Mesenchymal stem cell (in vitro differentiated cells and primary cell): Measurements from ENCODE around the gene ITPR3.
A peak's percentile ranks its signal among the peaks of the same experiment; 100 is the strongest.

Experiments used
- DNase-seq: peaks from one replicate; pipeline ENCODE4 v3.0.0-alpha.2; 2013
- H2AFZ ChIP-seq: one replicate; pipeline ENCODE4 v1.6.1; 2013; ENCODE audit warnings: low read depth, mild to moderate bottlenecking, control low read depth, inconsistent platforms, low read length, moderate library complexity
- H2AK5ac ChIP-seq: 2 replicates; pipeline ENCODE4 v1.6.1; 2013; ENCODE audit warnings: low read length, moderate library complexity, mild to moderate bottlenecking, inconsistent platforms; ENCODE audit not compliant: severe bottlenecking
- H2BK120ac ChIP-seq: one replicate; pipeline ENCODE4 v1.6.1; 2013; ENCODE audit warnings: low read depth, mild to moderate bottlenecking, inconsistent platforms, low read length, moderate library complexity
- H2BK12ac ChIP-seq, 2 experiments: one replicate each; pipeline ENCODE4 v1.6.1; 2013; ENCODE audit warnings: inconsistent platforms in 2 of 2, low read length in 2 of 2, mild to moderate bottlenecking in 2 of 2, moderate library complexity in 2 of 2, control low read depth in 1 of 2
- H2BK15ac ChIP-seq: one replicate; pipeline ENCODE4 v1.6.1; 2013; ENCODE audit warnings: mild to moderate bottlenecking, low read depth, inconsistent platforms; ENCODE audit not compliant: poor library complexity, severe bottlenecking
- H2BK5ac ChIP-seq: 2 replicates; pipeline ENCODE4 v1.6.1; 2013; ENCODE audit warnings: low read depth, mild to moderate bottlenecking, low read length, control low read depth, inconsistent platforms; ENCODE audit not compliant: poor library complexity, severe bottlenecking
- H3K14ac ChIP-seq, 2 experiments: one replicate each; pipeline ENCODE4 v1.6.1; 2013; ENCODE audit warnings: inconsistent platforms in 2 of 2, low read length in 2 of 2, control low read depth in 1 of 2, mild to moderate bottlenecking in 1 of 2, moderate library complexity in 1 of 2
- H3K18ac ChIP-seq, 2 experiments: one replicate each; pipeline ENCODE4 v1.6.1; 2013; ENCODE audit warnings: inconsistent platforms in 2 of 2, low read length in 2 of 2, control low read depth in 1 of 2, low read depth in 1 of 2, mild to moderate bottlenecking in 1 of 2
- H3K23ac ChIP-seq, 2 experiments: one replicate each; pipeline ENCODE4 v1.6.1; 2013; ENCODE audit warnings: inconsistent platforms in 2 of 2, low read length in 2 of 2, mild to moderate bottlenecking in 2 of 2, moderate library complexity in 2 of 2, control low read depth in 1 of 2
- H3K27ac ChIP-seq: 2 replicates; pipeline ENCODE4 v1.5.1; 2013; ENCODE audit warnings: mild to moderate bottlenecking, moderate library complexity, low read length, control low read depth, inconsistent platforms; ENCODE audit not compliant: poor library complexity, severe bottlenecking
- H3K27me3 ChIP-seq, 2 experiments: 2 replicates each; pipeline versions ENCODE4 v1.6.1 to v1.7.0; 2013; ENCODE audit warnings: low read length in 2 of 2, mild to moderate bottlenecking in 2 of 2, moderate library complexity in 2 of 2, control low read depth in 1 of 2, inconsistent platforms in 1 of 2; ENCODE audit not compliant: control insufficient read depth in 1 of 2, insufficient read depth in 1 of 2
- H3K36me3 ChIP-seq, 2 experiments: 2 replicates each; pipeline versions ENCODE4 v1.6.1 to v1.7.0; 2013; ENCODE audit warnings: low read length in 2 of 2, control low read depth in 1 of 2, inconsistent platforms in 1 of 2, low read depth in 1 of 2, mild to moderate bottlenecking in 1 of 2; ENCODE audit not compliant: insufficient read depth in 2 of 2, control insufficient read depth in 1 of 2
- H3K4ac ChIP-seq, 2 experiments: one replicate each; pipeline ENCODE4 v1.6.1; 2013; ENCODE audit warnings: inconsistent platforms in 2 of 2, low read length in 2 of 2, mild to moderate bottlenecking in 2 of 2, moderate library complexity in 2 of 2, control low read depth in 1 of 2, low read depth in 1 of 2
- H3K4me1 ChIP-seq: 2 replicates; pipeline ENCODE4 v1.6.1; 2013; ENCODE audit warnings: low read depth, low read length, control low read depth; ENCODE audit not compliant: control insufficient read depth, insufficient read depth
- H3K4me2 ChIP-seq: 2 replicates; pipeline ENCODE4 v1.6.1; 2013; ENCODE audit warnings: low read length, mild to moderate bottlenecking, inconsistent platforms; ENCODE audit not compliant: poor library complexity, severe bottlenecking
- H3K4me3 ChIP-seq, 2 experiments: 2 replicates each; pipeline versions ENCODE4 v1.5.1 to v1.7.0; 2013; ENCODE audit warnings: low read length in 2 of 2, mild to moderate bottlenecking in 2 of 2, control low read depth in 1 of 2, low read depth in 1 of 2; ENCODE audit not compliant: insufficient read depth in 1 of 2
- H3K79me1 ChIP-seq: replicated peaks from 2 replicates; pipeline ENCODE4 v1.6.1; 2013; ENCODE audit warnings: mild to moderate bottlenecking, control low read depth, low read length, inconsistent platforms; ENCODE audit not compliant: poor library complexity, severe bottlenecking
- H3K9ac ChIP-seq: 2 replicates; pipeline ENCODE4 v1.7.0; 2013; ENCODE audit warnings: mild to moderate bottlenecking, low read length, moderate library complexity
- H3K9me3 ChIP-seq: 2 replicates; pipeline ENCODE4 v1.7.0; 2013; ENCODE audit warnings: mild to moderate bottlenecking, low read length; ENCODE audit not compliant: control insufficient read depth
- H4K8ac ChIP-seq: one replicate; pipeline ENCODE4 v1.6.1; 2013; ENCODE audit warnings: inconsistent platforms, mild to moderate bottlenecking, low read length, moderate library complexity
- H4K91ac ChIP-seq: one replicate; pipeline ENCODE4 v1.6.1; 2013; ENCODE audit warnings: mild to moderate bottlenecking, low read length, inconsistent platforms
- WGBS: methylation state at CpG from one replicate; pipeline ENCODE4 v1.1.7; 2013; ENCODE audit warnings: mixed read lengths; 5-methylcytosine and 5-hydroxymethylcytosine counted together

The ITPR3 gene

DNA sequence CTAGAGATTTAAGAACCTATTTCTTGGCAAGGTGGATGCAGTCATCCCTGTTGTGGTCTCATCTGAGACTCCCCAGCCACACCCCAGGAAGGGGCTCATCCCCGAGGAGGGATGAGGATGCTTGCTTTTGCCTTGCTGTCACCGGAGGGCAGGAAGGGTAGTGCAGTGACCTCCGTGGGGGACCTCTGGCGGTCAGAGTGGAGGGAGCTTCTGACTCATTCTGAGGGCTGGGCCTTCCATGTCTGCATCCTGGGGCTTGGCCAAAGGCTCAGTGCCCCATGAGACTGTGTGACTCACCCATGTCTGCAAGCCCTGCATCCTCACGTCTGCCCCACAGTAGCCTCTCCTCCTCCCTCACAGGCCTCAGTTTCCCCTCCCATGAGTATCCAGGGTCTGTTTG lies 51.7 kb downstream of the ITPR3 start:
- Histone ChIP-seq H3K27me3 (no peaks in the 10 kb centered on the region), H3K9ac (no peak overlapping the region), H4K91ac (no peak overlapping the region), H3K9me3 (no peaks in the 10 kb centered on the region), H2BK15ac (no peak overlapping the region), H2AK5ac (peak overlapping the region; percentile 67), H3K4ac (no peak overlapping the region), H4K8ac (peak overlapping the region; percentile 58), H2AFZ (no peak overlapping the region), H3K14ac (peak overlapping the region in 1 of 2 experiments; percentile 38), H3K23ac (no peak overlapping the region), H3K4me3 (no peak overlapping the region), H3K18ac (peak overlapping the region in 1 of 2 experiments; percentile 54), H3K36me3 (peaks cover 79 to 91% of the 10 kb centered on the region in 2 experiments), H3K4me1 (peaks cover 21% of the 10 kb centered on the region), H3K27ac (no peak overlapping the region), H2BK5ac (no peak overlapping the region), H2BK120ac (no peak overlapping the region), H3K4me2 (no peak overlapping the region), H3K79me1 (peaks cover 2% of the 10 kb centered on the region), H2BK12ac (no peak overlapping the region)
- peak; percentile 92 for DNase-seq
- WGBS = 8% methylated on average over 4 of the region's 5 CpGs

DNA sequence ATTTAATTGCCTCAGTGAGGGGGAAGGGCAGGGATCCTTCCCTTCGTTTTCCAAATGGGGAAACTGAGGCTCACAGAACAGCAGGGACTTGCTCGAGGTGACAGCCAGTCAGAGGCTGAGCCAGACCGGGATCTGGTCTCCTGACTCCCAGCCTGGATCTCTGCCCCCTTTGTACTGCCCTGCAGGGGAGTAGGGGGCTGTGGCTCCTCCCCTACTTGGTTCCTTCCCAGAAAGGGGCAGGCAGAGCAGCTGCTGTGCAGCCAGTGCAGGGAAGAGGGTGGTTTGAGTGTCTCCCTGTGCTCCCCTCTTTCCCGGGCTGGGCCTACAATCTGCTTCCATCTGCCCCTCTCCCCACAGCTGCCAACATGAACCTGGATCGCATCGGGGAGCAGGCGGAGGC lies 52.7 kb downstream of the ITPR3 start:
- Histone ChIP-seq H3K14ac (no peak overlapping the region), H3K9ac (peak overlapping the region; percentile 38), H4K91ac (no peak overlapping the region), H3K27ac (no peak overlapping the region), H3K18ac (peak overlapping the region in 1 of 2 experiments; percentile 70), H3K4me1 (peaks cover 25% of the 10 kb centered on the region), H2AK5ac (peak overlapping the region; percentile 33), H2BK12ac (peak overlapping the region in 1 of 2 experiments; percentile 4), H2BK5ac (no peak overlapping the region), H3K27me3 (no peaks in the 10 kb centered on the region), H2AFZ (no peak overlapping the region), H3K9me3 (no peaks in the 10 kb centered on the region), H3K4ac (no peak overlapping the region), H3K4me2 (no peak overlapping the region), H2BK120ac (no peak overlapping the region), H3K79me1 (peaks cover 4% of the 10 kb centered on the region), H3K36me3 (peaks cover 79 to 89% of the 10 kb centered on the region in 2 experiments), H4K8ac (no peak overlapping the region), H2BK15ac (no peak overlapping the region), H3K23ac (no peak overlapping the region), H3K4me3 (peak overlapping the region in 1 of 2 experiments; percentile 18)
- no peak for DNase-seq
- WGBS = 78% methylated on average over 3 of the region's 7 CpGs

DNA sequence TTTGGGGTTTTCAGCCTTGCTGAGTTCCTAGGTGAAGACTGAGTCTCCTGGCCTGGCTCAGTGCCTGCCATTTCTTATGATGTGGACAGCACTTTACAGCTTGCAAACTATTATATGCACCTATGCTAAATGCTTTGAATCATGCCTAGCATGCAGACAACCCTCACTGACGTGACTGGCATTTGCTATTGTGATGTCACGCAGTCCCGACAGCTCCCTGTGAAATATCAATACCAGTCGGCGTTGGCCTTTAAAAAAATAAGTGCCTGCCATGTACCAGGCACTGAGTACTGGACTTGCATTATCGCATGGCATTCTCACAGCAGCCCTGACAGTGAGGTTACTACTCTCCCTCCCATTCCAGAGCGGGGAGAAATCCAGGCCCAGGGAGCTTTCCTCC lies 54.8 kb downstream of the ITPR3 start:
- Histone ChIP-seq H3K4me2 (no peak overlapping the region), H2AK5ac (no peak overlapping the region), H3K4ac (no peak overlapping the region), H2BK120ac (no peak overlapping the region), H2AFZ (no peak overlapping the region), H3K23ac (no peak overlapping the region), H3K36me3 (peaks cover 76 to 87% of the 10 kb centered on the region in 2 experiments), H4K8ac (no peak overlapping the region), H3K27me3 (no peaks in the 10 kb centered on the region), H3K79me1 (peaks cover 4% of the 10 kb centered on the region), H2BK15ac (no peak overlapping the region), H3K14ac (no peak overlapping the region), H3K4me1 (peaks cover 23% of the 10 kb centered on the region), H3K27ac (no peak overlapping the region), H3K4me3 (no peak overlapping the region), H4K91ac (no peak overlapping the region), H3K9ac (peak overlapping the region; percentile 64), H2BK12ac (no peak overlapping the region), H2BK5ac (no peak overlapping the region), H3K9me3 (no peaks in the 10 kb centered on the region), H3K18ac (no peak overlapping the region)
- DNase-seq = no peak
- WGBS = 92% methylated on average over 7 of the region's 7 CpGs

DNA sequence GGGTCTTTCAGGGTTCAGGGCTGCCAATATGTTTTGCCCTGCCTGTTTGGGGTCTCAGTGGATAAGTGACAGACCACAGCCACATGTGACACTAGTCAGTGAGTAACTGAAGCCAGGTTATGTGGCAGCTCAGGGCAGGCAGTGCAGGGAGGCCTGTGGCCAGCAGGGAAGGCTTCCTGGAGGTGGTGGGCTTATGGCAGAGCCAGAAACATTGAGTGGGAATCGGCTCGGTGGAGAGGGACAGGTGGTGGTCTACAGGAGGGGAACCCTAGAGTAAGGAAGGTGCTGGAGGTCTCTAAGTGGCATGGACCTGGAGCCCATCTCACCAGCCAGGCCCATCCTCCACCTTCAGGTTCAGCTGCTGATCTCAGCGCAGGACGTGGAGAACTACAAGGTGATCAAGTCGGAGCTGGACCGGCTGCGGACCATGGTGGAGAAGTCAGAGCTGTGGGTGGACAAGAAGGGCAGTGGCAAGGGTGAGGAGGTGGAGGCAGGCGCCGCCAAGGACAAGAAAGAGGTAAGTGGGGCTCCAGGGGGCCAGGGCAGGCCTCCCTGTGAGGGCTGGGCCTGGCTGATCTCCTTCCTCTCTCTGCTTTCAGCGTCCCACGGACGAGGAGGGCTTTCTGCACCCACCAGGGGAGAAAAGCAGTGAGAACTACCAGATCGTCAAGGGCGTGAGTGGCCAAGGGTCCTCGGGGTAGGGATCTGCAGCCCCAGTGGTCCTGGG lies 55.5 kb downstream of the ITPR3 start:
- no peak overlapping the region for H2AK5ac ChIP-seq
- no peak overlapping the region for H3K4me2 ChIP-seq
- no peak overlapping the region for H3K14ac ChIP-seq
- H3K23ac ChIP-seq = no peak overlapping the region
- peak overlapping the region; percentile 13 for H4K8ac ChIP-seq
- no peak for DNase-seq
- H3K4me1 ChIP-seq = peaks cover 21% of the 10 kb centered on the region
- no peak overlapping the region for H3K27ac ChIP-seq
- H3K9ac ChIP-seq = peak overlapping the region; percentile 64
- no peak overlapping the region for H3K4me3 ChIP-seq
- no peak overlapping the region for H2BK120ac ChIP-seq
- H3K9me3 ChIP-seq = no peaks in the 10 kb centered on the region
- H2AFZ ChIP-seq = no peak overlapping the region
- H3K27me3 ChIP-seq = no peaks in the 10 kb centered on the region
- H2BK12ac ChIP-seq = no peak overlapping the region
- no peak overlapping the region for H3K4ac ChIP-seq
- H3K79me1 ChIP-seq = peaks cover 4% of the 10 kb centered on the region
- H3K18ac ChIP-seq = no peak overlapping the region
- no peak overlapping the region for H4K91ac ChIP-seq
- no peak overlapping the region for H2BK15ac ChIP-seq
- H2BK5ac ChIP-seq = peak overlapping the region; percentile 9
- peaks cover 76 to 87% of the 10 kb centered on the region in 2 experiments for H3K36me3 ChIP-seq
- WGBS = 95% methylated on average over 15 of the region's 15 CpGs
